SKM-1 (cell line): ENCODE measurements around the gene IL23A.
"Not testable (repeated sequence)": the region's sequence is repeated elsewhere in the genome, so short reads cannot be mapped to it uniquely, and the experiment has no call there.

Experiments used
- DNase-seq: peaks from one replicate; lab custom pipeline; 2025; ENCODE audit not compliant: unreplicated experiment; lab: John Stamatoyannopoulos, UW

IL23A gene

DNA sequence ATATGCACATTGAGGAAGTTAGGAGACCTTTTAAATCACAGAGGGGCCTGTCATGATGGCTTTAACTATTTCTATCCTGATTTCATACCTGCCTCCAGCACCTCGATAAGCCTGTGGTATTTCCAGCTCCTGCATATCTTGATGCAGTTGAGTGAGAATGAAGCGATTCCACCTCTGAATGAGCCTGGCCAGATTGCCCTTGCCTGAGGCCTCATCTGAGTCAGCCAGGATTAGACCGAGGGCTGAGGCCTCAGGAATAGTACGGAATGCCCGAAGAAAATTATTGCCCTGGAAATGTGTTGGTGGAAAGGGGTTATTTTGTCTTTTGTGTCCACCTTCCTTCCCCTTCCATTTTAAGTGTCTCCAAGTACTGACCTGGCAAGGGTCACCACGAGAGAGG lies 14.5 kb upstream of the IL23A start:
- DNase-seq, result no peak

DNA sequence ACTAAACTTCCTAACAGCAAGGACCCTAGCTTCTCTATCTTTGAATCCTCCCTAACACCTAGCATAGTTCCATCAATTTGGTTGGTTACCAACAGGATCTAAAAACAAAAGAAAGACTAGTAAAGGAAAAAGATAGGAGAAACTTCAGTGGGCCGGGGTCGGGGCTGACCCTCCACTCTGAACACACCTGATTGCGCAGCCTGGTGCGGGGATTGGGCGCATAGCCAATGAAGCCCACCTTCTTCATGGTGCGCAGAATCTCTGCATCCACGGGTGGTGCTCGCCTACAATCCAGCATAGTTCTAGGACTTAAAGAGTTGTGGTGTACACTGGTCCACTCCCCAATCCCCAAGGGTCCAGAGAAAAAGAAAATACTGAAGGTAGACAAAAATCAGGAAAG lies 12.6 kb upstream of the IL23A start:
- DNase-seq, result no peak

DNA sequence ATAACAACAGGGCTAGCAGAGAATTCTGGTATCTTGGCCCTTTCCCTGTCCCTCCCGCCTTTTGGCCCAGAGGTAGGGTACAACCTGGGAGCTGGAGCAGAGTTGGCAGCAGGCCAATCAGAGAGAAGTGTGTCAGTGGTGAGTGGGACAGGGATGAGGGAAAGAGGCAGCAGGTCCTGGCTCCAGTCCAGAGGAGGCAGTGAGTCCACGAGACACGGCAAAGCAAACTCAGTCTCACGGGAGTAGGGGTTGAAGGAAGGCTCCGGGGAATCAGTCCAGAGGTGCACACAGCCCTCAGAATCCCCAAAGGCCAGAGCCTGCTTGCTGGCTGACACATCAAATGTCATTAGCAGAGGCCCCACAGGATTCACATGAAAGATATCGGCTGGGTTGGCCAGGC lies 12.2 kb upstream of the IL23A start:
- no peak for DNase-seq

DNA sequence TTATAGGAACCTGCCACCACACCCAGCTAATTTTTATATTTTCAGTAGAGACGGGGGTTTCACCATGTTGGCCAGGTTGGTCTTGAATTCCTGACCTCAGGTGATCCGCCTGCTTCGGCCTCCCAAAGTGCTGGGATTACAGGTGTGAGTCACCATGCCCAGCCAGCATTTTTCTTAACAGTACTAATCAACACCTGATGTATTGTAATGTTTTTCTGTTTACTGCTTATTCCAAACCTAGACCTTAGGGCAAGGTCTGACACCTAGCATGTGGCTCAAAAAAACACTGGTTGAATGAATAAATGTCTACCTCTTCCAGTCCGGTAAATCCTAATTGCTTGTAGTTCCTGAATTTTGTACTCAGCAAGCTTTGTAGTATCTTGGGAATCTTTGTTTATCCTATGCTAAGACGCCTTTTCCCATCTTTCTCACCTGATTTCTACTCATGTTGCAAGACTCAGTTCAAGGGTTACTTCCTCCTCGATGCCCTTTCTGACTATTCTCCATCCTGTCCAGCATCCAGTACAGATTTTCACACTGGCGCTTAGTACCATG lies 7.7 kb upstream of the IL23A start:
- DNase-seq, result no peak

DNA sequence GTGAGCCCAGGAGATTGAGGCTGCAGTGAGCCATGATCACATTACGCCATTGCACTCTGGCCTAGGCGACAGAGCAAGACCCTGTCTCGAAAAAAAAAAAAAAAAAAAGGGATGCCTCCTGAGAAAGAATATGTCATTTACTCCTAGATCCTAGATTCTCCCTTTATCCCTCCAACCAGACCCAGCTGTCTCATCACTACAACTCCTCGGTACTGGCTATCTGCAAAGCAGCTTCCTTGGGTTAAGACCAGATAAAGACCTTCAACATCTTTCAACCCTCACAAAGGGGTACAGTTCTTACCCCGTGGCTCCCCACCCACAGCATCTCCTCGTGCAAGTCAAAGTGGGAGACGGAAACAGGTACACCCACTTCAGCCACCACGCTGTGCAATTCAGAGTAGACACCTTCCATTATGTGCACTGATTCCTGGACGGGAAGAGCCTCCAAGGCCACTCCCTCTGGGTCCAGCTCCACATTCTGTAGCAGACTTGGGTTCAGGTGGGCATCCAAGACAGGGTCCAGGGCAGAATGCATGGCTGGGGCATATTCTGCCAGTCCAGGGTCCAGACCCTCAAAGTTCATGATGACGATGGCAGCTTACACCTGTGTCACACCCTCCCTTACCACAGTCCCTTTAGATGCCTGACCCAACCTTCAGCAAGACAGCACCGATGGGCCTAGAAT lies 6.0 kb upstream of the IL23A start:
- no peak for DNase-seq

DNA sequence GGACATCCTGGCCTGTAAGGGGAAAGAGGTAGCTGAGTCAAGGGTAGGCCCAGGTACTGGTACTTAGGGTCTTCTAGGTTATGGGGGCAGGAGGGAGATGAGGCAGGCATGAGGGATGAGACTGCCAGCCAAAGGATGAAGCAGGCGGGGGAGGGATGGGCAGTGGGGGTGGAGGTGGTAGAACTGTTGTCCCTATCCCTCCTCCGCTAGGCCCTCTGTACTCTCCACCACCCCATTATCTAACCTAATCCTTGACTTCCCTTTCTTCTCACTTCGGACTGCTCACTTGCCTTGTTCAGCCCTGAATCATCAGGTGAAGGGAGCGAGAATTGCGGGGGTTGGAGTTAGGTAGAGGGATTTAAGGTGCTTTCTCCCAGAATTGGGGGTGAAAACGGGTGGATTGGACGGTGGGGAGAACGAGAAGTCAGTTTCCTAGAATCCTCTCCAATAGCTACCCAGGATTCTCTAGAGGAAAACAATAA lies 5.4 kb upstream of the IL23A start:
- DNase-seq, result peak; percentile 10

DNA sequence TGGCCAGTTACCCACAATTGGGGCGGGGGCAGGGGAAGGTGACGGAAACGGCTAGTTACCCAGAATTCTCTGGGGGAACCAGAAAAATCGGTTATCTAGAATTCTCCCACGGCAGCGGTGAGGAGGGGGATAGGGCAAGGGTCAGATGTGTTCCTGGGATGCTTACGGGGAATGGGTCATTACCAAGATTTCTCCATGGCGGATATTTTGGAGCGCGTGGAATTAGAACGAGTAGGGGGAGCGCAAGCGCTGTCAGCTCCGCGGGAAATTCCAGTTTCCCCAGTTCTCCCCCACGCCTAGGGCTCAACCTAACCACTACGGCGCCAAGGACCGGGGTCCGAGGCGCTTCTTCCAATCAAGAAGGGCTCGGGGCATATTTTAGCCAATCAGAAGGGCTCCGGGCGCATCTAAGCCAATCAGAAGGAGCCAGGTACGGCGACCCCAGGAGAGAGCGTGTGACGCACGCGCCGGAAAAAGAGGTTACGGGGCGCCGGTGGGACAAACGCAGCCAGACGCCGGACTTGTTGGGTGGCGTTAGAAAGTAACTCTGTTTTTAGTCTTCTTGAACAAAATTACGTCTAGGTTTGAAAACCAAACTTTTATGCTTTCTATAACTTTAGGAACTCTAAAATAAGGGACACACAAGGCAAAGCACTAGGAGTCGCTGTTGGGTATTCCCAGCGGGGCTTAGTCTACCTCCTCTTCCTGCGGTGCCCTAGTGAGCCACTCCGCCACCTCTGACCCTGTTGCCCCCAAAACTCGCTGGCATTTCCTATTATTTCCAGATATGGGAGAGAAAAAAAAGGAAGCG lies 4.8 kb upstream of the IL23A start, which contains the start of gene PAN2:
Gene PAN2, minus strand, starts transcription at position 322 of the 811 bp plus-strand sequence. CDS start 906 bp downstream, outside the sequence.
- DNase-seq, result peak; percentile 63

DNA sequence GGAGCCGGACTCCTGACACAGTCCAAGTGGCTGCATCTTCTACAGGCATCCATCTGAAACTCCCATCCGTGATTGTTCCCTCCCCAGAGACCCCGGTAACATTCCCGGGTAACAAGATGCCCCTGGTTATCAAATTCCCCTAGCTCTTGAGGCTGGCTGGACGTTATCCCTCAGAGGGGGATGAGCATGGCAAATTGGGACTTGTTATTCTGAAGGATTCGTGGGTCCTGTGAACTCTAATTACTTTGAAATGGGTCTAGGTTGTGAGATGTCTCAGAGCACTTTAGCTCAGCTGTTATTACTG lies 4.2 kb upstream of the IL23A start:
- DNase-seq, result no peak

DNA sequence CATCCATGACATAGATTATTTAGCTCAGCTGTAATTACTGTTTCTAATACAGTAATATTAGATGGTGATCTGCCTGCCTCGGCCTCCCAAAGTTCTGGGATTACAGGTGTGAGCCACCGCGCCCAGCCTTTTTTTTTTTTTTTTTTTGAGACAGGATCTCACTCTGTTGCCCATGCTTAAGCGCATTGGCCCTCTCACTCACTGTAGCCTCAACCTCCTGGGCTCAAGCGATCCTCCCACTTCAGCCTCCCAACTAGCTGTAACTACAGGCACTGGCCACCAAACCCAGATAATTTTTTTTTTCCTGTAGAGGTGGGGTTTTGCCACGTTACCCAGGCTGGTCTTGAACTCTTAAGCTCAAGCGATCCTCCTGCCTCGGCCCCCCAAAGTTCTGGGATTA lies 3.2 kb upstream of the IL23A start:
- not testable (repeated sequence) for DNase-seq

DNA sequence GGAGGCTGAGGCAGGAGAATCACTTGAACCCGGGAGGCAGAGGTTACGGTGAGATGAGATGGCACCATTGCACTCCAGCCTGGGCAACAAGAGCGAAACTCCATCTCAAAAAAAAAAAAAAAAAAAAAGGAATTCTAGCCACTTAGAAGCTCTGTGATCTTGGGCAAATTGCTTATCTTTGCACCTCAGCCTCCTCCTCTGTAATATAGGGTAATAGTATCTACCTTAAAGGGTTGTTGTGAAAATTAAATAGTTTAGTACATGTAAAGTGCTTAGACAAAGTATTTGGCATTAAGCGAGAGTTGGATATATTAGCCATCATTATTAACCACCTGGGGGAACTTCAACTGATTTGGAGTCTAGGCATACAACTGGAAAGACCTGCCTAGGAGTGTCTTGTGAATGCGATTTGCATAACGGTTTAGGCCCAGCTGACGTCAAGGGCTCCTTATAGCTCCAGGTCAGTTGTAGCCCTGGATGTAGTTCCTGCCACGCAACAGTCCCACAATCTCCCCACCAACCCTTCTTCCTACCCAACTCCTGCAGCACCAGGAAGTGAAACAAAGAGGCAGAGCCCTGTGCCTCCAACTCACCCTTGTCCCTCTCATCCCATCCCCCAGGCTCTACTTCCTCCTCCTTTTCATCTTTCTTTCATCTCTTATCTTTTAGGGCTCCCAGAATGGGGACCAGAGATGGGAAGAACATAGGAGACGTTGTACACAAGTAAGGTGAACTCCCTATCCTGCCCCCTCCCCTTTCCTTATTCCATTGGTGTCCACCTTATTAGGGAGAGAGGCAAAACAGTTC lies 2.1 kb upstream of the IL23A start:
- peak; percentile 65 for DNase-seq

DNA sequence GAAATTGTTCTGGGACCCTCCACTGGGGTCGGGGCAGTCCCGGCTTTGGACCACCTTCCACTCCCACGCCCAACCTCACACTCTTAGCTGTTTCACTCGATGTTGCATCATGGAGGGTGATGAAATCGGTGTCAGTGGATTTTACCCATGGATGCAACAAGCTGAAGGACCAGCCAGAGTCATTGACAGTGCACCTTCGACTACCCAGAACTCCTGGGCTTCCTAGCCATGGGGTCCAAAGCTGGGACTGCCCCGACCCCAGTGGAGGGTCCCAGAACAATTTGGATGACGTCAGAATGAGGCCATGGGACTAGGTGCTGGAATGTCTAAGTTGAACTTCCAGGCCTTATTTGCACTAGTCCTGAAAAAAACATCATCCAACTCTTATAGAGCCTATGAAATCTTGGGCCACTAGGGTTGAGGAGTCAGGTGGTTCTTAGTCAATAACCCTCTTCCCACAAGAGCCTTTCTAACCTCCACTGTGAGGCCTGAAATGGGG lies 882 bp upstream of the IL23A start:
- no peak for DNase-seq

DNA sequence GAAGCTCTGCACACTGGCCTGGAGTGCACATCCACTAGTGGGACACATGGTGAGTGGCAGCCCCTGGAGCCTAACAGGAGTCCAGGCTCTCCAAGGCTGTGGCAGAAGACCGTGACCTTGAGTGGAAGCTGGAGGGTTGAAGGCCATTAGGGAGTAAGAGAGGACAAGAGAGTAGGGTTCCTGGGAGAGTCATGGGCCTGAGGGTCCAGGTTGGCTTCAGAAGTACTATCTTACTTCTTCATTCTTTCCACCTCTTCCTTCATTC lies 406 bp downstream of the IL23A start:
- no peak for DNase-seq

DNA sequence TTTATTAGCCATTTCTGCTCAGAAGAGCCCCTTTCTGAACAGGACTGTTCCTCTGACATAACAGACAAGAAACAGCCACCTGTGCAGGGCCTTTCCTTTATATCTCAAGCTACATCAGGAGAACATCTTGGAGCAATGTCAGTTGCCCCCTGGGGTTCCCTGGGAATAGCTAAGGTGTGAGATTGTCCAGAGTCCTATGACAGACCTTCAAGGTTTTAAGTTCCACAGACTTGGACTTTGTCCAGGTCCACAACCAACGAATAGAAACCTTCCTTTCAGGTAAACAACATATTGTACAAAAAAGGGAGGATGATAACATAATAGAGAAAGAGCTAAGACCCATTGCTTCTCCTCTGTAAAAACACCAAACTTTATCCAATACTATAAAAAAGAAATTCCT lies 2.9 kb downstream of the IL23A start:
- no peak for DNase-seq

DNA sequence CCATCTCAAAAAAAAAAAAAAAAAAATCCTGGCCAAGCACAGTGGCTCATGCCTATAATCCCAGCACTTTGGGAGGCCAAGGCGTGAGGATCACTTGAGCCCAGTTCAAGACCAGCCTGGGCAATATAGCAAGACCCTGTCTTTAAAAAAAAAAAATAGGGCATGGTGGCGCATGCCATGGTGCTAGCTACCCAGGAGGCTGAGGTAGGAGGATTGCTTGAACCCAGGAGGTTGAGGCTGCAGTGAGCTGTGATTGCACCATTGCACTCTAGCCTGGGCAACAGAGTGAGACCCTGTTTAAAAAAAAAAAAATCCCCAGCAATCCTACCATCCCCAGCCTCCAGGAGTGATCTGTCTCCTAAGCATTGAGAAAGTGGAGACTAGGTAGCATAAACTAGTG lies 3.6 kb downstream of the IL23A start:
- DNase-seq, result not testable (repeated sequence)

DNA sequence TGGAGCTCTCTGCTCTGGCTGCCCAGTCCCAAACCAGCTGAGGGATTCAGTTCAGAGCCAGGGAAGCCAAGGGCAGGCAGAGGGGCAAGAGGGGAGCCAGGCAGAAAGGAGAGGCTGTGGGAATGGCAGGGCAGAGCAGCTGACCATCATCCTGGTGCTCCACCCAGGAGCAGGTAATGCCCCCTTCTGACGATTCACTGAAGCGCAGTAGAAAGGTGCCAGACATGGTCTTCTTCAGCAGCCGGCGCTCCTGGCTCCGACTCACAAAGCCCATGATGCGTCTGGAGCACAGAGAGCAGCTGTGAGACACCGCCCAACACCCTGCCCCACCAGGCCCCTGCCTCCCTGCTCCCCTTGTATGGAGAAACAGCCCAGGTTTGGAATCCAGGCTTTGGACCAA lies 8.0 kb downstream of the IL23A start:
- DNase-seq, result no peak

DNA sequence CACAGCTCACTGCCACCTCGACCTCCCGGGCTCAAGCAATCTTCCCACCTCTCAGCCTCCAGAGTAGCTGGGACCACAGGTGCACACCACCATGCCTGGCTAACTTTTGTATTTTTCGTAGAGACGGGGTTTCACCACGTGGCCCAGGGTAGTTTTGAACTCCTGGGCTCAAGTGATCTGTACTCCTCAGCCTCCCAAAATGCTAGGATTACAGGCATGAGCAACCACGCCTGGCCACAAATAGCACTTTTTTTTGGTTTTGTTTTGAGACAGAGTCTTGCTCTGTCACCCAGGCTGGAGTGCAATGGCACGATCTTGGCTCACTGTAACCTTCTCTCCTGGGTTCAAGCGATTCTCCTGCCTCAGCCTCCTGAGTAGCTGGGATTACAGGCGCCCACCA lies 8.6 kb downstream of the IL23A start:
- not testable (repeated sequence) for DNase-seq

DNA sequence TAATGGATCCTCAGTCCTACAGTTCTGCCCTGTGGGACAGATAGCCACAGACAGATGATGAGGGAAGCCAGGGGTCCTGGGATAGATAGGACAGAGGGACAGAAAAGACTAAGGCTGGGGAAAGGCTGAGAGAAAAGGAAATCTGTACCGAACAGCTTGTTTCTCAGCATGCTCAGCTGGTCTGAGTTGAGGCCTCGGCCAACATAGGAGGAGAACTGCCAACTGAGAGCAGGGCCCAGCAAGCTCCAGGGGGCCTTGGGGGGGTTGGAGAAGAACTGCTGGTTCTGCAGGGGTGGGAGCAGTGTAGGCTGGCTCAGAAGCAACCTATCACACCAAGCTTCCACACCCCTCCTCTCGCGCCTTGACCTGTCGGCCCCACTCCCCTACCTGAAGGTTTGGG lies 10.1 kb downstream of the IL23A start:
- DNase-seq, result no peak

DNA sequence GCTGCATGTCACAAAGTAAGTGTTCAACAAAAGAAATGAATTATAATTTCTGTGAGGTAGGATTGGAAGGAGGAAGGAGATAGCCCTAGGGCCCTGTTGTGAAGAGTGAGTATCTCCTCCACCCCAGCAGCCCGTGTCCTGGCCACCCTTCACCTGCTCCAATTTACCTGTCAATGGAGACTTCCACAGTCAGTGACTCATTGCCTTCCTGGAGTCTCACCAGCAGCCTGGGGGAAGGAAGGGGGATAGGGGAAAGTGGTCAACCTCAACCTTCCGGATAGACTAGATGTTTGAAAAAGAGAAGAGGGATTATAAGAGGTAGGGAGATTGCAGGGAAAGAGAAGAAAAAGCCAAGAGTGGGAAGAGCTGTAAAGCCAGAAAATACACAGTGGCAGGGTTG lies 12.0 kb downstream of the IL23A start:
- no peak for DNase-seq

DNA sequence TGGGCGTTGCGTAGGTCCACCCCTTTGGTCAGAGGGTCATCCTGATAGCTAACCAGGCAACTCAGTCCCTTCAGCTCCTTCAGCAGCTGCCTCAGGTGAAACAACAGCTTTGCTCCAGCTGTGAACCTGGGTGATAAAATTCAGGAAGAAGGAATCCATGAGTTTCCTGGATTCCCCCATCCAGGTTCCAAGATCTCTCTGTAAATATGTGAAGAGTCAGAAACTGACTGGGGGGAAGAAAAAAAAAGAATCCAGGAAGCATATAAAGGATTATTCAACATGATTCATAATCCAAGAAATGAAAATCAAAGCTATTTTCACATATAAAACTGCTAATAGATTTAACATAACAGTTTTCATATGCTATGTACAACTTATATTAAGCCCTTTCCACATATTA lies 12.6 kb downstream of the IL23A start:
- no peak for DNase-seq

DNA sequence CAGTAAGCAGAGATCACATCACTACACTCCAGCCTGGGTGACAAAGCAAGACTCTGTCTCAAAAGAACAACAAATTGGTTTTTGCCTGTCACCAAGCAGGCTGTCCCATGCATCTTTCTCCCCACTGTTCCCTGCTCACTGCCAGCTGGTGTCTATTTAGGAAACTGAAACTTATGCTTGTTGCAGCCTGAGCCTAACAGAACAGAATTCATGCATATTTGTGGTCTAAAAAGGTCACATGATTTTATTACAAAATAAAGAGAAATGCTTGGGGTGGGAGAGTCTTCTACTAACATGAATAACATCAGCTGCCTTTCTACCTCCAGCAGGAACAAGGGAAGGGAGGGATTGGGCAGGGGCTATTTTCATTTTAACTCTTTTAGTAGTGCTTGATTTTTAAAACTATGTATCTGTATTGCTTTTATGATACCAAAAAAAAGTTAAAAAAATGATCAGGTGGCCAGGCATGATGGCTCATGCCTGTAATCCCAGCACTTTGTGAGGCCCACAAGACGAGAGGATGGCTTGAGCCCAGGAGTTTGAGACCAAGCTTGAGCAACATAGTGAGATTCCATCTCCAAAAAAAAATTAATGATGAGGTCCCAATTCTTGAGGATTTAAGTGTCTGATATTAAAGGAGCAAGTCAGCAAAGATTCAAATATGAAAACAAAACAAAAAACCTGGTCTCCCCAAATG lies 20.3 kb downstream of the IL23A start:
- no peak for DNase-seq
